ENCODE results near the gene ADNP.

ADNP gene

GRCh38 chr20:50918403-50918802 is 12.8 kb downstream of the ADNP start:
- no peak for TF ChIP-seq CTCF (IDR thresholded peaks at IDR 0.05)

DNA sequence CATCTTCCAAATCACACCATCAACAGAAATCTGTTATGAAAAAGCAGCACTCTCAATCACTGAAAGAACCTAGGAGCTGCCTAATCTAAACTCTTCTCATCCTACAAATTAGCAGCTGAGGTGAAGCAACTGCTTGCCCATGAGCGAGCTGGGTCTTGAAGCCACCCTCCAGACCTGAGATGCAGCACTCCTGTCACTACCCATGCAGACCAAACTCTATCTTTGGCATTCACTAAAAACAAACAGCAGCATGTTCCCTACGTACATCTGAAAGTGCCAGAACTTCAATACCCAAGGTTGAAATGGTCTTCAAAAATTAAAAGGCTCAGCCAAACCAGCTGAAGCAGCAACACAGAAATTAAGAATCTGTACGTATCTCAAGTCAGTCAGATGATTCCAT is 14.3 kb downstream of the ADNP start:
- TF ChIP-seq CTCF (IDR thresholded peaks at IDR 0.05): no peak

DNA sequence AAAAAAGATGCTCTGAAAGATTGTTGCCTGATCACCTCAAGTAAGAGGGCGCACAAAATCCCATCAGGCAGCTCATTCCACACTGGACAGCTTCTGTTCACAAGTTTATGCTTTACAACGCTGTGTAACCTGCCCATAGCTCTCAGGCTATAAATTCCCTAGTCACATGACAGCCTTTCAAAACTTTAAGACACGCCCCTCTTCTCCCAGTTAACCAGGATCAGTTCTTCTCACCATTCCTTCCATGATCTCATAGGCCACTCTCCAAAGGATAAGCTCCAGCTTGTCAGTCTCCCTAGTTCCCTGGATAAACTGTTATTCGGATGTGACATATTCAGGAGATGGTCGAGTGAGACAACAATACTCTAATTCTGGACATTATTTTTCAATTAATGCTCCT is 15.0 kb downstream of the ADNP start:
- TF ChIP-seq CTCF (IDR thresholded peaks at IDR 0.05): no peak

- TF ChIP-seq CTCF (IDR thresholded peaks at IDR 0.05): no peak
Observed at GRCh38 chr20:50915424-50915823, 15.8 kb downstream of the ADNP start.

DNA sequence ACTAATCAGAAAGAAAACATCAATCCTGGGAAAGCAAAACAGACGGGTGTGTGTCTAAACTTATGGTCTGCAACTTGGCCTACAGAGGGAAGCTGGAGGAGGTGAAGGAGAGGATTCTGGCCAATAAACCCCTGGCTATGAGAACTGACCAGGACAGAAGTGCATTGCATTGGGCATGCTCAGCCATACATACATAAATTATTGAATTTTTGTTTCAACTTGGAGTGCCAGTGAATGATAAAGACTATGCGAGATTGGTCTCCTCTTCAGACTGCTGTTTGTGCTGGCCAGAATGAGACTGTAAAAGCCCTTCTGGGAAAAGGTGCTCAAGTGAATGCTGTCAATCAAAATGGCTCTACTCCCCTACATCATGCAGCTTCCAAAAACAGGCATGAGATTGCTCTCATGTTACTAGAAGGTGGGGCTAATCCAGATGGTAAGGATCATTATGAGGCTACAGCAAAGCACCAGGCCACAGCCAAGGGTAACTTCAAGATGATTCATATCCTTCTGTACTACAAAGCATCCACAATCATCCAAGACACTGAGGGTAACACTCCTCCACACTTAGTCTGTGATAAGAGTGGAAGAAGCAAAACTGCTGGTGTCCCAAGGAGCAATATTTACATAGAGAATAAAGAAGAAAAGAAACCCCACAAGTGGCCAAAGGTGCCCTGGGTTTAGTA is 17.4 kb downstream of the ADNP start:
- no peak for TF ChIP-seq CTCF (IDR thresholded peaks at IDR 0.05)

- TF ChIP-seq CTCF (IDR thresholded peaks at IDR 0.05): no peak
Observed at GRCh38 chr20:50911716-50912115, 19.5 kb downstream of the ADNP start.

DNA sequence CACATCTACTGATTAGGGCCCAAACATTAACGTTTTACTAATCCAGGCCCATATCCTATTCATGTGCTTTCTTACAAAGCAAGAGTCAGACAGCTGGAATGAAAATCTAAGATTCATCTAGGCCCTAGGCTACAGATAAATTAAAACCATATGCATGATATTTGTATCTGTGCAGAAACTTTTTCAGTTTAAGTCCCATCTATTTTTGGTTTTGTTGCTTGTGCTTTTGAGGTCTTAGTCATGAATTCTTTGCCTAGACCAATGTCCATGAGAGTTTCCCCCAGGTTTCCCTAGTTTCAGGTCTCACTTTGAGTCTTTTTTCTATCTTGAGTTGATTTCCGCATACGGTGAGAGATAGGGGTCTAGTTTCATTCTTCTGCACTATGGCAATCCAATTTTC is 20.2 kb downstream of the ADNP start:
- no peak for TF ChIP-seq CTCF (IDR thresholded peaks at IDR 0.05)

GRCh38 chr20:50909413-50909812 is 21.8 kb downstream of the ADNP start:
- TF ChIP-seq CTCF (IDR thresholded peaks at IDR 0.05): no peak

All from LNCAP (cell line).